Retinal pigment epithelial cell (primary cell): Measurements from ENCODE around the gene LMF2.

Experiments used
- DNase-seq: peaks from one replicate; pipeline ENCODE4 v3.0.0-alpha.2; 2010; ENCODE audit warnings: low read depth
- H3K4me3 ChIP-seq: 2 replicates; pipeline ENCODE4 v1.5.1; 2011; ENCODE audit warnings: mild to moderate bottlenecking, low read length, control low read depth, moderate library complexity
- TF ChIP-seq, protein P1 (sequence below): conservative IDR thresholded peaks from 2 replicates; pipeline ENCODE4 v1.5.1; 2011; ENCODE audit warnings: low read depth, low read length, control low read depth, inconsistent platforms

LMF2 gene

DNA sequence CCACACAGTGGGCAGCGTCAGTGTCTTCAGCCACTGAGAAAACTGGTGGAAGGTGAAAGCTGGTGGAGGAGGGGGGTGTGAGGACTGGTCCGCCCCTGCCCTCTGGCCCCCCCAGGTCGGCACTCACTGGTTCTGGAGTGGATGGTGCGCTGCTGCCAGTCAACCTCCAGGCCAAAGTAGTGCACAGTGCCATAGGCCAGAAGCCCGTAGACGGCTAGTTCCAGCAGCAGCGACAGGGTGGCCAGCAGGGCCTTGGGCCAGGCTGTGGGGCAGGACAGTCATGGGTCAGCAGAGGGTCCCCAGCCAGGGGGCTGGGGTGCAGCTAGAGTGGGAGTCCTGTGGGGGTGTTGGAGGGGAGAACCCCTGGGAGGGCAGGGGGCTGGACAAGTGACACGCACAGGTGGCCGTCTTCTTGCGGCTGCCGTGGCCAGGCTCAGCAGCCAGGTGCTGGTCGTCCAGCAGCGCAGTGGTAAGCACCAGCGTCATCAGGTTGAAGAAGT, 2.2 kb downstream of the LMF2 start:
- TF ChIP-seq, protein P1, sequence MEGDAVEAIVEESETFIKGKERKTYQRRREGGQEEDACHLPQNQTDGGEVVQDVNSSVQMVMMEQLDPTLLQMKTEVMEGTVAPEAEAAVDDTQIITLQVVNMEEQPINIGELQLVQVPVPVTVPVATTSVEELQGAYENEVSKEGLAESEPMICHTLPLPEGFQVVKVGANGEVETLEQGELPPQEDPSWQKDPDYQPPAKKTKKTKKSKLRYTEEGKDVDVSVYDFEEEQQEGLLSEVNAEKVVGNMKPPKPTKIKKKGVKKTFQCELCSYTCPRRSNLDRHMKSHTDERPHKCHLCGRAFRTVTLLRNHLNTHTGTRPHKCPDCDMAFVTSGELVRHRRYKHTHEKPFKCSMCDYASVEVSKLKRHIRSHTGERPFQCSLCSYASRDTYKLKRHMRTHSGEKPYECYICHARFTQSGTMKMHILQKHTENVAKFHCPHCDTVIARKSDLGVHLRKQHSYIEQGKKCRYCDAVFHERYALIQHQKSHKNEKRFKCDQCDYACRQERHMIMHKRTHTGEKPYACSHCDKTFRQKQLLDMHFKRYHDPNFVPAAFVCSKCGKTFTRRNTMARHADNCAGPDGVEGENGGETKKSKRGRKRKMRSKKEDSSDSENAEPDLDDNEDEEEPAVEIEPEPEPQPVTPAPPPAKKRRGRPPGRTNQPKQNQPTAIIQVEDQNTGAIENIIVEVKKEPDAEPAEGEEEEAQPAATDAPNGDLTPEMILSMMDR: no peak
- no peak for DNase-seq
- H3K4me3 ChIP-seq: no peak overlapping the region

GRCh38 chr22:50504369-50505211, 2.9 kb downstream of the LMF2 start:
- TF ChIP-seq, protein P1: no peak
- no peak overlapping the region for H3K4me3 ChIP-seq
- DNase-seq: no peak

- TF ChIP-seq, protein P1: no peak
- DNase-seq: no peak
Measured at GRCh38 chr22:50503475-50504145, 3.9 kb downstream of the LMF2 start.

DNA sequence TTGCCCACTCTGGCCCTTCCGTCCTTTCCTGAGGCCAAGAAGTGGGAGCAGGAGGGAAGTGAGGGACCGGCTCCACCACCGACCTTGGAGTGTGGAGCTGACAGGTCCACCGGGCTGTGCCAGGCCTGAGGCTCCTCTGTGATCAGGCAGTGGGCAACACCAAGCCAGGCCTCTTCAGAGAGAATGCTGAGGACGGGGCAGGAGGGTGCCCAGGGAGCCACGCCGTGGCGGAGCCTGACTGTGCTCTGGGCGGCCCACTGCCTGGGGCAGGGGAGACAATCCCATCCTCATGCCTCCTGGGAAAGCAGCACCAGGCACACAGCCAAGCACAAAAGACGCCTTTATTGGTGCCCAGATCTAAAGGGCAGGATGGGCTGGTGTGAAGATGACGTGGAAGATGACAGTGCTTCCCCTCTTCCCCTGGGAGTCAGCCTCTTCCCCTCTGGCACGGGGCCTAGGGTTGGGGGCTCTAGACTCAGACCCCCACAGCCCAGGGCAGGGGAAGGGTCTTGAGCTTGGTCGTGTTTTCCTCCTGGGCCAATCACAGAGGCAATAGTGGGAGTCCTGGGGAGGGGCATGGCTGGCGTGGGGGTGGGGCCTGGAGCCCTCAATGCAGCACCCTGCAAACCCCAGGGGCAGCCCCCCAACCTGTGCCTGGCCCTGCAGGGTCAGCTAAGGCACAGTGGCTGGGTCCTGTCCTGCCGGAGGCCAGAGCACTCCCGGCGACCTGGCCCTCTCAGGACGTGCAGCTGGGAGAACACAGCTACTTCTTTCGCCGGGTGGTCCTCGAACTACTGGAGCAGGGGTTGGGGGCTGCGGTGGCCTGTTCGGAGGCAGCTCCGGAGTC, 4.7 kb downstream of the LMF2 start:
- H3K4me3 ChIP-seq: no peak overlapping the region
- TF ChIP-seq, protein P1: no peak
- DNase-seq: no peak

More at GRCh38 chr22:50503475-50504145, 3.9 kb downstream of the LMF2 start:
- H3K4me3 ChIP-seq: no peak overlapping the region

DNA sequence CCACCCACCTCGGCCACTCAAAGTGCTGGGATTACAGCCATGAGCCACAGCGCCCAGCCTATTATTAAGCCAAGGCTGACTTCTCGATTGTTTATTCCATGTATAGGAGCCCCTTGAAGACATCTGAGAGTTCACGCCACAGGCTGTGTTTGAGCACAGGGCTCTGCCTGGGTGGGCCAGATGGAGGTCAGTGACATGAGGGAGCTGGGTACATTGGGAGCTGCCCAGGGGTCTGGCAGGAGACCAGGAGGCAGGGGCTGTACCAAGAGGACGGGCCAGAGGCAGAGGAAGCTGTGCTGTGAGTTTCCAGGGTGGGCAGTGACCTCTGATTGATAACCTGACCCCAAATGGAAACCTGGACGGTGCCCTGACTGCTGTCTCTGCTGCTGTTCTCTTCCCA, 5.4 kb downstream of the LMF2 start:
- no peak overlapping the region for H3K4me3 ChIP-seq
- TF ChIP-seq, protein P1: no peak
- DNase-seq: no peak

DNA sequence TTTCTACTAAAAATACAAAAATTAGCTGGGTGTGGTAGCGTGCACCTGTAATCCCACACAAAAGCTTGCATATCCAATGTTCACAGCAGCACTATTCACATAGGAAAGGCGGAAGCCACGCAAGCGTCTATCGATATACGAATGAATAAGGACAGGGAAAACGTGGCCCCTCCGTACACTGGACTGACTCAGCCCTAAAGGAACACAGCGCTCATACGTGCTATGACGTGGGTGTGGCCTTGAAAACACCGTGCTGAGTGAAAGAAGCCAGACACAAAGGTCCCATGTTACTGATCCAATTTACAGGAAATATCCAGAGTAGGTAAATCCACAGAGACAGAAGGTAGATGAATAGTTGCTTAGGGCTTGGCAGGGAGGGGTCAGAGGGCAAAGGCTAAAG, 7.0 kb downstream of the LMF2 start:
- H3K4me3 ChIP-seq: no peak overlapping the region
- no peak for DNase-seq
- TF ChIP-seq, protein P1: no peak
